Neuronal stem cell (in vitro differentiated cells): Measurements from ENCODE around the gene ASPHD1. TPM values are rescaled to one million over a fixed set of nuclear protein-coding genes. Genes with fewer than 3 reads are reported as not detected.

Experiments
- DNase-seq: peaks from one replicate; pipeline ENCODE4 v3.0.0-alpha.2; 2013; ENCODE audit warnings: low spot score
- H2AFZ ChIP-seq: one replicate; pipeline ENCODE4 v1.6.1; 2013; ENCODE audit warnings: mild to moderate bottlenecking, low read length, inconsistent platforms
- H2AK5ac ChIP-seq: 2 replicates; pipeline ENCODE4 v1.6.1; 2013; ENCODE audit warnings: low read depth, mild to moderate bottlenecking, inconsistent platforms, low read length, moderate library complexity, mixed read lengths
- H2BK120ac ChIP-seq: 2 replicates; pipeline ENCODE4 v1.6.1; 2013; ENCODE audit warnings: low read depth, mild to moderate bottlenecking, inconsistent platforms, low read length, moderate library complexity, mixed read lengths
- H2BK12ac ChIP-seq: one replicate; pipeline ENCODE4 v1.6.1; 2013; ENCODE audit warnings: low read length, inconsistent platforms
- H2BK15ac ChIP-seq: 2 replicates; pipeline ENCODE4 v1.6.1; 2013; ENCODE audit warnings: mild to moderate bottlenecking, low read length, inconsistent platforms, mixed read lengths
- H2BK5ac ChIP-seq: one replicate; pipeline ENCODE4 v1.6.1; 2013; ENCODE audit warnings: inconsistent platforms, mild to moderate bottlenecking, low read length, moderate library complexity
- H3K14ac ChIP-seq: one replicate; pipeline ENCODE4 v1.6.1; 2013; ENCODE audit warnings: low read length, inconsistent platforms
- H3K18ac ChIP-seq: 2 replicates; pipeline ENCODE4 v1.6.1; 2013; ENCODE audit warnings: low read length, inconsistent platforms
- H3K23ac ChIP-seq: 2 replicates; pipeline ENCODE4 v1.6.1; 2013; ENCODE audit warnings: low read depth, mild to moderate bottlenecking, mixed read lengths, low read length, inconsistent platforms; ENCODE audit not compliant: poor library complexity
- H3K27ac ChIP-seq: replicated peaks from 3 replicates; pipeline ENCODE4 v1.5.1; 2013; ENCODE audit warnings: low read length, inconsistent platforms
- H3K27me3 ChIP-seq, 3 experiments: 2 replicates each; pipeline ENCODE4 v1.6.1; 2013; ENCODE audit warnings: low read length in 3 of 3, mild to moderate bottlenecking in 2 of 3, inconsistent platforms in 1 of 3, low read depth in 1 of 3, mixed read lengths in 1 of 3, moderate library complexity in 1 of 3; ENCODE audit not compliant: control insufficient read depth in 3 of 3, insufficient read depth in 3 of 3
- H3K36me3 ChIP-seq, 2 donors: replicated peaks in 1 of 2; 2 replicates each; pipeline ENCODE4 v1.6.1; 2013; ENCODE audit warnings: low read length in 2 of 2; ENCODE audit not compliant: control insufficient read depth in 2 of 2, insufficient read depth in 2 of 2
- H3K4ac ChIP-seq: 2 replicates; pipeline ENCODE4 v1.6.1; 2013; ENCODE audit warnings: inconsistent platforms, mild to moderate bottlenecking, low read length, moderate library complexity
- H3K4me1 ChIP-seq, 2 donors: 1 replicate in 1 of 2; 2 replicates in 1 of 2; pipeline ENCODE4 v1.6.1; 2013; ENCODE audit warnings: low read length in 2 of 2, low read depth in 1 of 2; ENCODE audit not compliant: control insufficient read depth in 2 of 2, insufficient read depth in 1 of 2
- H3K4me2 ChIP-seq: one replicate; pipeline ENCODE4 v1.6.1; 2013; ENCODE audit warnings: mild to moderate bottlenecking, low read length, inconsistent platforms; ENCODE audit not compliant: insufficient read depth, poor library complexity, severe bottlenecking
- H3K4me3 ChIP-seq, 2 donors: 2 replicates each; pipeline ENCODE4 v1.5.1; 2013; ENCODE audit warnings: low read length in 2 of 2, mild to moderate bottlenecking in 2 of 2, inconsistent platforms in 1 of 2, moderate library complexity in 1 of 2
- H3K79me1 ChIP-seq: one replicate; pipeline ENCODE4 v1.6.1; 2013; ENCODE audit warnings: low read depth, mild to moderate bottlenecking, inconsistent platforms, low read length, moderate library complexity
- H3K9ac ChIP-seq: one replicate; pipeline ENCODE4 v1.6.1; 2013; ENCODE audit warnings: mild to moderate bottlenecking, low read depth, low read length, inconsistent platforms; ENCODE audit not compliant: poor library complexity
- H3K9me3 ChIP-seq, 2 donors: replicated peaks in 1 of 2; 2 replicates each; pipeline versions ENCODE3 to v1.6.1; 2013; ENCODE audit warnings: low read length in 2 of 2, mild to moderate bottlenecking in 2 of 2, inconsistent platforms in 1 of 2, low read depth in 1 of 2, mixed read lengths in 1 of 2, moderate library complexity in 1 of 2; ENCODE audit not compliant: control insufficient read depth in 2 of 2, insufficient read depth in 1 of 2
- H4K8ac ChIP-seq: one replicate; pipeline ENCODE4 v1.6.1; 2013; ENCODE audit warnings: low read depth, mild to moderate bottlenecking, inconsistent platforms, low read length, moderate library complexity
- H4K91ac ChIP-seq: one replicate; pipeline ENCODE4 v1.6.1; 2013; ENCODE audit warnings: low read length, low read depth, mild to moderate bottlenecking, inconsistent platforms; ENCODE audit not compliant: poor library complexity
- WGBS, 2 donors: extraction: QIAGEN DNeasy Blood & Tissue Kit; methylation state at CpG; one replicate each; pipeline ENCODE4 v1.1.7; 2013; ENCODE audit warnings: missing lambda C conversion rate in 2 of 2, mixed read lengths in 1 of 2; ENCODE audit not compliant: insufficient read length in 2 of 2, insufficient replicate concordance in 1 of 2; ENCODE audit errors: extremely low coverage in 2 of 2; 5-methylcytosine and 5-hydroxymethylcytosine counted together
- polyA plus RNA-seq, 2 experiments: library from polyadenylated mRNA; stranded (reverse); fragments of 200-250 nt; gene quantifications; one replicate each; pipeline ENCODE4 v1.2.3, GENCODE V29; 2013

Gene ASPHD1, protein sequence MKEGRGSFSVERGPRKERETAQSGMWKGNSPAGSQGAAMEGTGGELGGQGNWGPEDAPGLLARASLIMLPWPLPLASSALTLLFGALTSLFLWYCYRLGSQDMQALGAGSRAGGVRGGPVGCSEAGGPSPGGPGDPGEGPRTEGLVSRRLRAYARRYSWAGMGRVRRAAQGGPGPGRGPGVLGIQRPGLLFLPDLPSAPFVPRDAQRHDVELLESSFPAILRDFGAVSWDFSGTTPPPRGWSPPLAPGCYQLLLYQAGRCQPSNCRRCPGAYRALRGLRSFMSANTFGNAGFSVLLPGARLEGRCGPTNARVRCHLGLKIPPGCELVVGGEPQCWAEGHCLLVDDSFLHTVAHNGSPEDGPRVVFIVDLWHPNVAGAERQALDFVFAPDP
- 0.66 TPM for polyA plus RNA-seq (2013, experiment 1 of 2)
- polyA plus RNA-seq (2013, experiment 2 of 2): 0.44 TPM

DNA sequence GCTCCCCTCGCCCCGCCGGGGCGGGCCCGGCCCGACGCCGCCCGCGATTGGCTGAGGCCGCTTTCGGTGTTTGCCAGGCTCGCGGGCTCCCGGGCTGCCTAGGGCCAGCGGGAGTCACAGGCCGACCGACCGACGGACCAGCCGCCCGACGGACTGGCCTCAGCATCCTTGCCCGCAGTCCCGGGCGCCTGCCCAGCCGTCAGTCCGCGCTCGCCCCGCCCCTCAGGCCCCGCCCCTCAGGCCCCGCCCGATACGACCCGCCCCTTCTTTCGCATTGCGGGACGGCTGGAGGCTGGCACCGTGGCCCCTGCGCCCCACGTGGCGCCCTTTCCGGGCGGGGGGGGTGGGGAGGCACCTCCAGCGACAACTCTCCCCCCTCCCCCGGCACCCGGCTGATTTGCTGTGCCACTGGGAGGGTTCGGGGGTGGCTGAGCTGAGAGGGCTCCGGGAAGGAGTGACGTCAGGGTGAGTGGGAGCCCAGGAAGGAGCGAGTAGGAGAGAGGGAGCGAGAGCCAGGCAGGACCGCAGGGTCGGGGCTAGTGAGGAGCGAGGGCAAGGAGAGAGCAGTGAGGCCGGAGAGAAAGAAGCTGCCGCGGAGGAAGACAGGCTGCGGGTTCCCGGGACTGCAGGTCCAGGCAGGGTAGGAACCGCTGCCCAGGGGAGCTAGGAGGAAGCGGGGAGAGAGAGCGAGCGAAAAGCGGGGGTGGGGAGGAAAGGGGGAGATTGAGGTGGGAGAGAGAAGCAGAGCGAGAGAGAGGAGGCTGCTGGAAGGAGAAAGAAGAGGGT, at the start of gene ASPHD1:
TSS of gene ASPHD1 (plus strand) at position 387 of the 786 bp plus-strand sequence. CDS start 484 bp downstream, outside the sequence.
- Histone ChIP-seq H3K27me3 (peaks cover 0 to 23% (median 4%) of the 10 kb centered on the region in 3 experiments), H3K79me1 (no peaks in the 10 kb centered on the region), H2BK5ac (no peak within 1 kb of the TSS), H2BK120ac (no peak within 1 kb of the TSS), H4K91ac (no peak within 1 kb of the TSS), H3K18ac (no peak within 1 kb of the TSS), H3K14ac (no peak within 1 kb of the TSS), H3K9ac (peak within 1 kb of the TSS; percentile 60), H3K4ac (no peak within 1 kb of the TSS), H3K23ac (peak within 1 kb of the TSS; percentile 91), H2AK5ac (no peak within 1 kb of the TSS), H2AFZ (peak within 1 kb of the TSS; percentile 96), H3K36me3 (no peaks in the 10 kb centered on the region), H3K4me1 (peaks cover 15 to 18% of the 10 kb centered on the region in 2 donors), H3K4me2 (peak within 1 kb of the TSS; percentile 89), H3K4me3 (peak within 1 kb of the TSS; percentile 59 to 84), H3K9me3 (no peaks in the 10 kb centered on the region), H2BK12ac (no peak within 1 kb of the TSS), H4K8ac (no peak within 1 kb of the TSS), H3K27ac (no peak within 1 kb of the TSS), H2BK15ac (no peak within 1 kb of the TSS)
- no CpG with 5 or more reads among the region's 67 CpGs for WGBS, 2 donors
- peak; percentile 61 for DNase-seq

DNA sequence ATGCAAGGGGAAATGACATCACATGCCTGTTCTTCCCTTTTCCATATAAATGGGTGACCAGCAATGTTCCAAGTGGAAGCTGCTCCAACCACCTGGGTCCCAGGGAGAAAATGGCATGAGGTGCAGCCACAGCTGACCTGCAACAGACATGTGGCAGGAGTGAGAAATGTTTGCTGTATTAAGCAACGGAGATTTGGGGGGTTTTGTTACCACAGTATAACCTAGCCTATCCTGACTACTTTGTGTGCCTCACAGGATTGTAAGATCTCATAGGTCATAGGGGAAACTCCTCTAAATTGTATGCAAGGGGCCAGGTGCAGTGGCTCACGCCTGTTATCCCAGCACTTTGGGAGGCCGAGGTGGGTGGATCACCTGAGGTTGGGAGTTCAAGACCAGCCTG, 49.3 kb upstream of the ASPHD1 start:
- H3K79me1 ChIP-seq: no peaks in the 10 kb centered on the region
- H3K18ac ChIP-seq: no peak overlapping the region
- no peaks in the 10 kb centered on the region for H3K27me3 ChIP-seq
- H2AK5ac ChIP-seq: no peak overlapping the region
- no peak overlapping the region for H4K91ac ChIP-seq
- no peak overlapping the region for H3K9ac ChIP-seq
- H2BK12ac ChIP-seq: no peak overlapping the region
- no peak overlapping the region for H2BK120ac ChIP-seq
- H3K14ac ChIP-seq: no peak overlapping the region
- whole genome bisulfite sequencing, 2 donors: no CpG with 5 or more reads among the region's 3 CpGs
- peaks cover 0 to 3% of the 10 kb centered on the region in 2 donors for H3K4me1 ChIP-seq
- no peaks in the 10 kb centered on the region for H3K36me3 ChIP-seq
- H3K4me3 ChIP-seq: no peak overlapping the region
- no peak overlapping the region for H2BK15ac ChIP-seq
- H3K9me3 ChIP-seq: no peaks in the 10 kb centered on the region
- H2BK5ac ChIP-seq: no peak overlapping the region
- H2AFZ ChIP-seq: no peak overlapping the region
- no peak for DNase-seq
- H3K4me2 ChIP-seq: no peak overlapping the region
- H4K8ac ChIP-seq: no peak overlapping the region
- no peak overlapping the region for H3K23ac ChIP-seq
- H3K4ac ChIP-seq: no peak overlapping the region
- no peak overlapping the region for H3K27ac ChIP-seq

DNA sequence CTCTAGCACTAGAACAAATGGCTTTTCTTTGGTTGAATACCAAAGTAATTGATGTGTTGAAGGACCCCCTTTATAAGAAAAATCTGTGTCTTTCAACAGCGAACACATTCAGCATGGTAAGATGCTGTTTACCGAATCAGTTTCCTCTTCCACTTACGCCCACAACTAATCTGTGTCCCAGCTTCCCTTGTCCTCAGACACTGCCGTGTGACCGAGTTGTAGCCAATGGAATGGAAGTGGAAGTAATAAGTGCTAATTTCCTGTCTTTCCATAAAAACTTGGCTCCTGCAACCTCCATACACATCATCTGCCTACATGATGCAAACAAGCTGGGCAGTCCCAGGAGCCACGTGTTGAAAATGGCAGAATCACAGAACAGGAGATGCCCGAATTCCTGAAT, 47.6 kb upstream of the ASPHD1 start:
- H3K4me2 ChIP-seq: no peak overlapping the region
- no peak overlapping the region for H3K4me3 ChIP-seq
- no peaks in the 10 kb centered on the region for H3K79me1 ChIP-seq
- no peak overlapping the region for H2BK15ac ChIP-seq
- peaks cover 0 to 3% of the 10 kb centered on the region in 2 donors for H3K4me1 ChIP-seq
- H3K27ac ChIP-seq: no peak overlapping the region
- H4K8ac ChIP-seq: no peak overlapping the region
- H2BK5ac ChIP-seq: no peak overlapping the region
- no peak overlapping the region for H2AK5ac ChIP-seq
- H4K91ac ChIP-seq: no peak overlapping the region
- H3K9me3 ChIP-seq: no peaks in the 10 kb centered on the region
- WGBS, 2 donors: no CpG with 5 or more reads among the region's 7 CpGs
- H3K9ac ChIP-seq: no peak overlapping the region
- no peak overlapping the region for H3K18ac ChIP-seq
- no peak overlapping the region for H2BK12ac ChIP-seq
- no peak overlapping the region for H3K4ac ChIP-seq
- no peaks in the 10 kb centered on the region for H3K36me3 ChIP-seq
- H3K27me3 ChIP-seq: no peaks in the 10 kb centered on the region
- peak overlapping the region; percentile 45 for H2AFZ ChIP-seq
- no peak overlapping the region for H2BK120ac ChIP-seq
- no peak overlapping the region for H3K14ac ChIP-seq
- H3K23ac ChIP-seq: no peak overlapping the region
- DNase-seq: no peak

DNA sequence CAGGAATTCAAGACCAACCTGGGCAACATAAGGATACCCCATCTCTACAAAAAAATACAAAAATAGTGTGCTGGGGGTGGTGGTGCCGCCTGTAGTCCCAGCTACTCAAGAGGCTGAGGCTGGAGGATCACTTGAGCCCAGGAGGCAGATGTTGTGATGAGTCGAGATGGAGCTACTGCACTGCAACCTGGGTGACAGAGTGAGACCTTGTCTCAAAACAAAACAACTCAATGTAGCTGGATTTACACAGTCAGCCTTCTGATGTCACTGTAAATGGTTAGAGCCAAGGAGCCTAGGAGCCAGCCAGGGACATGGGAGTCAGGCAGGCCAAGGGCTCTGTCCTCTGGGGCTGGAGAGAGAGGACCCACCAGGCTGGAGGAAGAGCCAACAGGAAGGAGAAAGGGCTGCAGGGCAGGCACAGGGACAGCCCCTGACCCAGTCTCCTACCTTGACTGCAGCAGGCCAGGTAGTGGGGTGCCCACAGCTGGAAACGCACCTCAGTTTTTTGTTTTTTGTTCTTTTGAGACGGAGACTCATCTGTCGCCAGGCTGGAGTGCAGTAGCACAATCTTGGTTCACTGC, 45.7 kb upstream of the ASPHD1 start:
- peaks cover 10 to 12% of the 10 kb centered on the region in 2 donors for H3K36me3 ChIP-seq
- no peak overlapping the region for H3K14ac ChIP-seq
- no peaks in the 10 kb centered on the region for H3K9me3 ChIP-seq
- no peaks in the 10 kb centered on the region for H3K4me1 ChIP-seq
- no peak overlapping the region for H3K27ac ChIP-seq
- no peak overlapping the region for H3K9ac ChIP-seq
- H3K18ac ChIP-seq: no peak overlapping the region
- H4K8ac ChIP-seq: no peak overlapping the region
- WGBS, 2 donors: no CpG with 5 or more reads among the region's 5 CpGs
- no peak overlapping the region for H2BK120ac ChIP-seq
- H4K91ac ChIP-seq: no peak overlapping the region
- no peak for DNase-seq
- H2BK15ac ChIP-seq: no peak overlapping the region
- no peak overlapping the region for H2BK5ac ChIP-seq
- no peak overlapping the region for H2AFZ ChIP-seq
- H3K4ac ChIP-seq: no peak overlapping the region
- H3K23ac ChIP-seq: no peak overlapping the region
- H2AK5ac ChIP-seq: no peak overlapping the region
- no peak overlapping the region for H2BK12ac ChIP-seq
- H3K4me2 ChIP-seq: no peak overlapping the region
- H3K27me3 ChIP-seq: no peaks in the 10 kb centered on the region
- no peaks in the 10 kb centered on the region for H3K79me1 ChIP-seq
- no peak overlapping the region for H3K4me3 ChIP-seq
